Measurements from ENCODE around the gene AGPAT2.

AGPAT2 gene

DNA sequence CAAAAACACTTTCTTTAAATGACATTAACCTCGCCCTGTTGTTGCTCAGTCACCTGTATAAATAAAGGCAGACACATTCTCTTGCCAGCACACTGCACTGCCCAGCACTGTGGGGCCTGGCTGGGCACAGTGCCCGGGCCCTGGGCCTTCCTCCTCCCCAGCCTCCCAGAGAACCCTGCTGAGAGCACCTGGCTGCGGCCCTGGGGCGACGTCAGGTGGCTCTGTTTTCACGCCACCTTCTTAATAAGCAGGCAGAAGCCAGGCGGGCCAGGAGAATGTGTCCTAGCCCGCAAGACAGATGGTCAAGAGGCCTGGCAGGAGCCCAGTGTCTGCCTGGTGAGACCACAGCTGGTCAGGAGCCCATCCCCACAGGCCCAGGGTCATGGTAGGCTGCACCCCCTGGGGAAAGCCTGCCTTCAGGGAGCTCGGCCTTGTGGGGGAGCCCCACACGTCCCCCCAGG lies 8.2 kb upstream of the AGPAT2 start:
- TF ChIP-seq, protein P1, sequence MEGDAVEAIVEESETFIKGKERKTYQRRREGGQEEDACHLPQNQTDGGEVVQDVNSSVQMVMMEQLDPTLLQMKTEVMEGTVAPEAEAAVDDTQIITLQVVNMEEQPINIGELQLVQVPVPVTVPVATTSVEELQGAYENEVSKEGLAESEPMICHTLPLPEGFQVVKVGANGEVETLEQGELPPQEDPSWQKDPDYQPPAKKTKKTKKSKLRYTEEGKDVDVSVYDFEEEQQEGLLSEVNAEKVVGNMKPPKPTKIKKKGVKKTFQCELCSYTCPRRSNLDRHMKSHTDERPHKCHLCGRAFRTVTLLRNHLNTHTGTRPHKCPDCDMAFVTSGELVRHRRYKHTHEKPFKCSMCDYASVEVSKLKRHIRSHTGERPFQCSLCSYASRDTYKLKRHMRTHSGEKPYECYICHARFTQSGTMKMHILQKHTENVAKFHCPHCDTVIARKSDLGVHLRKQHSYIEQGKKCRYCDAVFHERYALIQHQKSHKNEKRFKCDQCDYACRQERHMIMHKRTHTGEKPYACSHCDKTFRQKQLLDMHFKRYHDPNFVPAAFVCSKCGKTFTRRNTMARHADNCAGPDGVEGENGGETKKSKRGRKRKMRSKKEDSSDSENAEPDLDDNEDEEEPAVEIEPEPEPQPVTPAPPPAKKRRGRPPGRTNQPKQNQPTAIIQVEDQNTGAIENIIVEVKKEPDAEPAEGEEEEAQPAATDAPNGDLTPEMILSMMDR (IDR thresholded peaks at IDR 0.05; ENCODE audit: insufficient read depth, low read depth, low read length, missing control alignments) = no peak
- DNase-seq (ENCODE audit: low read depth) = no peak
- H3K4me3 ChIP-seq (ENCODE audit: low read depth, low read length) = no peak overlapping the region

DNA sequence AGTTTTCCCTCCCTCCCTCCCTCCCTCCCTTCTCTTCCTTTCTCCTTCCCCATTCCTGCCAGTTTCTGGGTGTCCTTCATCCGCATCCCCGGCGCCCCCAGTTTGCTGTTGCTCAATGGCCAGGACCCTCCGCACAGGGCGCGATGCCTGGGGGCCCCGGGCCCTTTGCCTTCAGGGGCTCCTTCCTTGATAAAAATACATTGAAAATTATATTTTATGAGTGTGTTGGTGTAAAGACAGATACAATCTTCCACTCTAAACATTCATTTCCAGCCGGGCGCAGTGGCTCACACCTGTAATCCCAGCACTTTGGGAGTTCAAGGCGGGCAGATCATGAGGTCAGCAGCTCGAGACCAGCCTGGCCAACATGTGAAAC lies 7.6 kb upstream of the AGPAT2 start:
- H3K4me3 ChIP-seq (ENCODE audit: low read depth, low read length) = no peak overlapping the region
- TF ChIP-seq, protein P1 (IDR thresholded peaks at IDR 0.05; ENCODE audit: insufficient read depth, low read depth, low read length, missing control alignments) = no peak
- DNase-seq (ENCODE audit: low read depth) = no peak

GRCh38 chr9:136694163-136694871 lies 7.1 kb upstream of the AGPAT2 start:
- TF ChIP-seq, protein P1 (IDR thresholded peaks at IDR 0.05; ENCODE audit: insufficient read depth, low read depth, low read length, missing control alignments) = peak; percentile 59
- H3K4me3 ChIP-seq (ENCODE audit: low read depth, low read length) = no peak overlapping the region
- peak; percentile 38 for DNase-seq (ENCODE audit: low read depth)

- no peak for DNase-seq (ENCODE audit: low read depth)
- H3K4me3 ChIP-seq (ENCODE audit: low read depth, low read length) = no peak overlapping the region
- TF ChIP-seq, protein P1 (IDR thresholded peaks at IDR 0.05; ENCODE audit: insufficient read depth, low read depth, low read length, missing control alignments) = no peak
These were observed 6.4 kb upstream of the AGPAT2 start for GRCh38 chr9:136693490-136694162.

GRCh38 chr9:136693135-136693489 lies 5.9 kb upstream of the AGPAT2 start:
- no peak for DNase-seq (ENCODE audit: low read depth)
- TF ChIP-seq, protein P1 (IDR thresholded peaks at IDR 0.05; ENCODE audit: insufficient read depth, low read depth, low read length, missing control alignments) = no peak
- no peak overlapping the region for H3K4me3 ChIP-seq (ENCODE audit: low read depth, low read length)

DNA sequence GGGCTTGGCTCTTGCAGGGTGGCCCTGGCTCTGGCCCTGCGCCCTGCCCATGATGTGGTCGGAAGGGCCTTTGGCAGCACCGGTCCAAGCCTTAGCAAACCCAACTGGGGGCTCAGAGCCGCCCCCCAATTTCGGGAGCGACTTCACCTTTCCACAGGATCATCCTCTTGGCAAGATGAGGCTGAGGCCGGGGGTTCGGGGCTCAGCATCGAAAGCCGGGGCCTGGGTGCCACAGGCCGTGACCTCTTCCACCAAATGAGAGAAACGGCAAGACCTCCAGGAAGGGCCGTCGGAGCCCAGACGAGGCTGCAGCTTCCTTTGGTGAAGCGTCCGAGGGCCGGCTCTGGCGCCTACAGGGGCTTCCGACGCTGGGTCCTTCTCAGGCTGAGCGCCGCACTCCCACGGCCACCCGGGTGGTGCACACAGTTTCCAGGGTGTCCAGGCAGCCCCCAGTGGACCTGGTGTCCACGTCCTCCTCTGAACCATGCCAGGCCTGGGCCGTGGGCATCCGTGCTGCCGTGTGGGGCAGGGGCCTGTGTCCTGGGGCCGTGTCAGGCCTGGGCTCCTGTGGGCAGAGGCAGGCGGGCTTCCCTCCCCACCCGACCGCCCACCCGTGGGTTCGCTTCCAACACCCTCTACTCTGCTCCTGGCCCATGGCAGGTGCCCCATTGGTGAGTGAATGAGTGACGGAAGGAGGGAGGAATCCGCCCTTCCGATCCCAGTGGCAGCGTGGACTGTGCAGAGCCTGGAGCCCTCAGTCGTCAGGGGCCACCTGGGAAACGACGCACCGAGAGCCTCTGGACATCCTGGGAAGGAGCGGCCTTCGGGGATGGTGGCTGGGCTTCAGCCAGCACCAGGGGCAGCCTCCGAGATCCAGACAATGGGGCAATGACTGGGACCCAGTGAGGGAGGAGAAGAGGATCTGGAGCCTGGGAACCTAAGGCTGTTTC lies 5.2 kb upstream of the AGPAT2 start:
- DNase-seq (ENCODE audit: low read depth) = no peak
- no peak overlapping the region for H3K4me3 ChIP-seq (ENCODE audit: low read depth, low read length)
- TF ChIP-seq, protein P1 (IDR thresholded peaks at IDR 0.05; ENCODE audit: insufficient read depth, low read depth, low read length, missing control alignments) = no peak

Measured in GM12865 (cell line).